SJSA1 (cell line): ENCODE results near the gene TSPAN11. TPM values are rescaled to one million over a fixed set of nuclear protein-coding genes. Genes with fewer than 3 reads are reported as not detected.
A peak's percentile ranks its signal among the peaks of the same experiment; 100 is the strongest.

Source experiments
- DNase-seq, 2 experiments: peaks; one replicate each; pipeline ENCODE4 v3.0.0-alpha.2; 2015 to 2020; ENCODE audit warnings: low spot score in 2 of 2, low read depth in 1 of 2
- H3K27ac ChIP-seq: fragments of 250-450 bp; sonication (Bioruptor Pico); 2 replicates; pipeline ENCODE4 v1.5.1; 2020; ENCODE audit warnings: mild to moderate bottlenecking, moderate library complexity
- H3K27me3 ChIP-seq: fragments of 250-450 bp; sonication (Bioruptor Pico); replicated peaks from 2 replicates; pipeline ENCODE4 v1.5.1; 2020; ENCODE audit warnings: mild to moderate bottlenecking, moderate library complexity
- H3K36me3 ChIP-seq: fragments of 250-450 bp; sonication (Bioruptor Pico); 2 replicates; pipeline ENCODE4 v1.5.1; 2020; ENCODE audit warnings: mild to moderate bottlenecking
- H3K4me1 ChIP-seq: fragments of 250-450 bp; sonication (Bioruptor Pico); replicated peaks from 2 replicates; pipeline ENCODE4 v1.6.1; 2021; ENCODE audit warnings: mild to moderate bottlenecking
- H3K4me3 ChIP-seq: fragments of 250-450 bp; sonication (Bioruptor Pico); 2 replicates; pipeline ENCODE4 v1.5.1; 2020; ENCODE audit warnings: mild to moderate bottlenecking
- H3K9me3 ChIP-seq: fragments of 250-450 bp; sonication (Bioruptor Pico); replicated peaks from 2 replicates; pipeline ENCODE4 v1.5.1; 2020; ENCODE audit warnings: mild to moderate bottlenecking
- total RNA-seq: library from RNA; depleted of rRNA; stranded (reverse); fragments of >200 nt; shearing (Covaris generic); gene quantifications from 2 replicates; pipeline ENCODE4 v1.2.3, GENCODE V29; 2014

The TSPAN11 gene
- total RNA-seq, 1 experiment from 2014 or later, result 2.7 TPM

- no peak for DNase-seq
- Histone ChIP-seq H3K4me1 (no peaks in the 10 kb centered on the region), H3K4me3 (no peak overlapping the region), H3K27me3 (no peaks in the 10 kb centered on the region), H3K36me3 (no peaks in the 10 kb centered on the region), H3K27ac (no peak overlapping the region), H3K9me3 (no peaks in the 10 kb centered on the region)
Observed at GRCh38 chr12:30972035-30972434, 45.5 kb downstream of the TSPAN11 start.

- H3K9me3 ChIP-seq, result no peaks in the 10 kb centered on the region
- no peak overlapping the region for H3K4me3 ChIP-seq
- no peaks in the 10 kb centered on the region for H3K27me3 ChIP-seq
- H3K4me1 ChIP-seq, result no peaks in the 10 kb centered on the region
- no peak for DNase-seq
- no peaks in the 10 kb centered on the region for H3K36me3 ChIP-seq
- no peak overlapping the region for H3K27ac ChIP-seq
Observed at GRCh38 chr12:30973175-30973574, 46.6 kb downstream of the TSPAN11 start.

GRCh38 chr12:30973830-30974229 lies 47.3 kb downstream of the TSPAN11 start:
- no peaks in the 10 kb centered on the region for H3K9me3 ChIP-seq

GRCh38 chr12:30974746-30975500 lies 48.4 kb downstream of the TSPAN11 start:
- no peaks in the 10 kb centered on the region for H3K4me1 ChIP-seq

More at GRCh38 chr12:30973830-30974229, 47.3 kb downstream of the TSPAN11 start:
- DNase-seq, result no peak
- Histone ChIP-seq H3K27me3 (no peaks in the 10 kb centered on the region), H3K4me1 (no peaks in the 10 kb centered on the region), H3K4me3 (no peak overlapping the region), H3K27ac (no peak overlapping the region), H3K36me3 (no peaks in the 10 kb centered on the region)

GRCh38 chr12:30975581-30975980 lies 49.0 kb downstream of the TSPAN11 start:
- Histone ChIP-seq H3K4me3 (no peak overlapping the region), H3K36me3 (no peaks in the 10 kb centered on the region), H3K27ac (no peak overlapping the region), H3K27me3 (no peaks in the 10 kb centered on the region), H3K4me1 (no peaks in the 10 kb centered on the region), H3K9me3 (no peaks in the 10 kb centered on the region)
- DNase-seq, result no peak

More at GRCh38 chr12:30974746-30975500, 48.4 kb downstream of the TSPAN11 start:
- H3K27ac ChIP-seq, result no peak overlapping the region
- no peaks in the 10 kb centered on the region for H3K9me3 ChIP-seq
- no peak for DNase-seq
- no peak overlapping the region for H3K4me3 ChIP-seq
- H3K36me3 ChIP-seq, result no peaks in the 10 kb centered on the region
- H3K27me3 ChIP-seq, result no peaks in the 10 kb centered on the region

- no peaks in the 10 kb centered on the region for H3K4me1 ChIP-seq
- H3K4me3 ChIP-seq, result no peak overlapping the region
- no peak for DNase-seq
- no peaks in the 10 kb centered on the region for H3K9me3 ChIP-seq
- H3K27me3 ChIP-seq, result no peaks in the 10 kb centered on the region
- H3K27ac ChIP-seq, result no peak overlapping the region
- no peaks in the 10 kb centered on the region for H3K36me3 ChIP-seq
Observed at GRCh38 chr12:30976206-30976605, 49.7 kb downstream of the TSPAN11 start.

- Histone ChIP-seq H3K9me3 (no peaks in the 10 kb centered on the region), H3K36me3 (no peaks in the 10 kb centered on the region), H3K4me1 (no peaks in the 10 kb centered on the region), H3K4me3 (no peak overlapping the region), H3K27ac (no peak overlapping the region), H3K27me3 (no peaks in the 10 kb centered on the region)
- DNase-seq, result no peak
Observed at GRCh38 chr12:30977124-30977523, 50.6 kb downstream of the TSPAN11 start.

- H3K4me1 ChIP-seq, result no peaks in the 10 kb centered on the region
- no peak overlapping the region for H3K27ac ChIP-seq
- no peaks in the 10 kb centered on the region for H3K9me3 ChIP-seq
- H3K27me3 ChIP-seq, result no peaks in the 10 kb centered on the region
- no peaks in the 10 kb centered on the region for H3K36me3 ChIP-seq
- no peak for DNase-seq
- H3K4me3 ChIP-seq, result no peak overlapping the region
Observed at GRCh38 chr12:30977537-30978349, 51.2 kb downstream of the TSPAN11 start.

- Histone ChIP-seq H3K4me1 (no peaks in the 10 kb centered on the region), H3K9me3 (no peaks in the 10 kb centered on the region), H3K27me3 (no peaks in the 10 kb centered on the region), H3K4me3 (no peak overlapping the region), H3K27ac (no peak overlapping the region), H3K36me3 (no peaks in the 10 kb centered on the region)
- DNase-seq, result no peak
Observed at GRCh38 chr12:30978639-30979038, 52.1 kb downstream of the TSPAN11 start.

GRCh38 chr12:30979371-30980259 lies 53.1 kb downstream of the TSPAN11 start:
- Histone ChIP-seq H3K4me1 (no peaks in the 10 kb centered on the region), H3K27me3 (no peaks in the 10 kb centered on the region), H3K36me3 (no peaks in the 10 kb centered on the region), H3K9me3 (no peaks in the 10 kb centered on the region), H3K4me3 (no peak overlapping the region), H3K27ac (no peak overlapping the region)
- DNase-seq, result no peak

- no peaks in the 10 kb centered on the region for H3K9me3 ChIP-seq
- H3K27ac ChIP-seq, result no peak overlapping the region
- DNase-seq, result no peak
- H3K27me3 ChIP-seq, result no peaks in the 10 kb centered on the region
- H3K36me3 ChIP-seq, result no peaks in the 10 kb centered on the region
- H3K4me1 ChIP-seq, result no peaks in the 10 kb centered on the region
- no peak overlapping the region for H3K4me3 ChIP-seq
Observed at GRCh38 chr12:30980955-30981662, 54.6 kb downstream of the TSPAN11 start.

- DNase-seq, result no peak
- Histone ChIP-seq H3K9me3 (no peaks in the 10 kb centered on the region), H3K27ac (no peak overlapping the region), H3K4me1 (no peaks in the 10 kb centered on the region), H3K36me3 (no peaks in the 10 kb centered on the region), H3K27me3 (no peaks in the 10 kb centered on the region), H3K4me3 (no peak overlapping the region)
Observed at GRCh38 chr12:30982413-30982812, 55.9 kb downstream of the TSPAN11 start.

GRCh38 chr12:30985814-30986452 lies 59.4 kb downstream of the TSPAN11 start:
- peak; percentile 32 to 59 for DNase-seq
- Histone ChIP-seq H3K4me3 (no peak overlapping the region), H3K27me3 (no peaks in the 10 kb centered on the region), H3K4me1 (no peaks in the 10 kb centered on the region), H3K27ac (no peak overlapping the region), H3K9me3 (no peaks in the 10 kb centered on the region), H3K36me3 (no peaks in the 10 kb centered on the region)
